K562 (cell line): ENCODE results near the gene MATR3.

Experiments
- KDM1A ChIP-seq, 2 experiments: fragments of 450-650 bp; IDR thresholded peaks; 2 replicates each; pipeline ENCODE4 v1.6.1; 2016; ENCODE audit warnings: mild to moderate bottlenecking in 2 of 2
- MCM2 ChIP-seq: fragments of 450-650 bp; IDR thresholded peaks from 2 replicates; pipeline ENCODE4 v1.6.1; 2017; ENCODE audit warnings: low read depth, mild to moderate bottlenecking
- SRSF3 ChIP-seq: fragments of 200-400 bp; formaldehyde crosslinking; IDR thresholded peaks from 2 replicates; pipeline ENCODE4 v1.6.1; 2016; ENCODE audit warnings: mild to moderate bottlenecking, low read length, moderate library complexity; ENCODE audit not compliant: insufficient read depth
- TCF7L2 ChIP-seq: fragments of 150-350 bp; IDR thresholded peaks from 2 replicates; pipeline ENCODE4 v1.6.1; 2016; ENCODE audit warnings: low read depth, mild to moderate bottlenecking, low read length, moderate library complexity

DNA sequence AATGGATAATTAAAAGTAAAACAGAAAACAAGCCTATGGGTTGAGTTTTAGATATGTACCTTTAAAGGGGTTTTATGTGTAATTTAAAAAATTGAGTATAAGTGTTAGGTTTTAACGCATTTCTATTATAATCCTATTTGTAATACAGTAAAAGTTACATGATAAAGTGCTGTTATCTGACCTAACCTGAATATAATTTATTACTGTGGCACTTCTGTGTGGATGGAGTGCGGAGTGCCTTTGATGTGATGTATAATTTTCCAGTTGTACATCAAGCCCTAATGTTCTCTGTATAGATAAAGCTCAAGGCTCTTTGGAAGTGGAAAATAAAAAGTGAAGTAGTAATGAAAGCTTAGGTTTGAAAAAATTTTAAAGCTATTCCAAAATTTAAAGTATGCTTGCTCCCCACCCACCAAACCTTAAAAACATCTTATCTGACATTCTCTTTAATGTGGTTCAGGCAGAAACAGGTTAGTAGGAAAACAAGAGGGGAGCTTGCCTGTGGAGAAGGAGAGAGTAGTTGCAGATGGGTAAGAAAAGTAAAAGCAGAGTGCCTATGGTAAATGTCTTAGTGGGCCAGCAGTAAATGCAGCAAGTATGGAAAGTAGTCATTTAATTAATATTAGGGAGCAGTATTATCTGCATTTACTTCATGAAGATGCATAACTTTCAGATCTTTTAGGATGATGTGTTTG is 4.0 kb downstream of the MATR3 start:
- TF ChIP-seq SRSF3 (no peak), TCF7L2 (no peak), KDM1A (IDR thresholded peaks at IDR 0.05) (no peak), MCM2 (no peak)
